Neutrophil (primary cell): Measurements from ENCODE around the gene SMAD3.

ENCODE experiments used
- H3K27ac ChIP-seq: fragments of 200-600 bp; sonication (generic); 2 replicates; pipeline ENCODE4 v1.5.1; 2016; ENCODE audit warnings: mild to moderate bottlenecking, moderate library complexity
- H3K27me3 ChIP-seq: fragments of 200-600 bp; sonication (generic); 2 replicates; pipeline ENCODE4 v1.6.0; 2016; ENCODE audit warnings: mild to moderate bottlenecking
- H3K36me3 ChIP-seq: fragments of 200-600 bp; sonication (generic); 2 replicates; pipeline ENCODE4 v1.5.1; 2017
- H3K4me1 ChIP-seq, 2 experiments: fragments of 200-600 bp in 1 of 2; sonication (generic) in 1 of 2; 1 replicate in 1 of 2; 2 replicates in 1 of 2; pipeline versions ENCODE4 v1.5.1 to v1.6.1; 2013 to 2016; ENCODE audit warnings: low read depth in 1 of 2, low read length in 1 of 2, mild to moderate bottlenecking in 1 of 2, moderate library complexity in 1 of 2; ENCODE audit not compliant: control insufficient read depth in 1 of 2, insufficient read depth in 1 of 2
- H3K4me3 ChIP-seq, 2 experiments: fragments of 200-600 bp in 1 of 2; sonication (generic) in 1 of 2; 1 replicate in 1 of 2; 2 replicates in 1 of 2; pipeline ENCODE4 v1.5.1; 2013 to 2016; ENCODE audit warnings: low read depth in 1 of 2, low read length in 1 of 2, mild to moderate bottlenecking in 1 of 2, moderate library complexity in 1 of 2
- H3K9me3 ChIP-seq: fragments of 200-600 bp; sonication (generic); 2 replicates; pipeline ENCODE4 v1.5.1; 2016
- TF ChIP-seq, protein P1 (sequence below): fragments of 200-600 bp; sonication (generic); IDR thresholded peaks from 2 replicates; pipeline ENCODE4 v1.5.1; 2016; ENCODE audit warnings: antibody characterized with exemption

Gene SMAD3

DNA sequence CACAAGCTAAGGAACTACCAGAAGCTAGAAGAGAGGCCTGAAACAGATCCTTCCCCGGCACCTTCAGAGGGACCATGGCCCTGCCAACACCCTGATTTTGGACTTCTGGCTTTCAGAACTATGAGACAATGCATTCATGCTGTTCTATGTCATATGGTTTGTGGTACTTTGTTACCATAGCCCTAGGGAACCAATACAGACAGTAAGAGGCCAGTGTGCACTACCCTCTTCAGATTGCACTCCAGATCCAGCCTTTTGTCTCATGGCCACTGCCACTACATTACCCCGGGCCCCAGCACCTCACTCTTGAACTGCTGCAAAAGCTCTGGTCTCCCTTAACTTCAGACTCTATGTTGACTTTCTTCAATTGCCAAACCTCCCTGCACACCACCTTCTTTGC, 165.1 kb downstream of the SMAD3 start:
- Histone ChIP-seq H3K27ac (no peak overlapping the region), H3K36me3 (peaks cover 56% of the 10 kb centered on the region), H3K27me3 (no peaks in the 10 kb centered on the region), H3K9me3 (no peaks in the 10 kb centered on the region), H3K4me1 (no peaks in the 10 kb centered on the region), H3K4me3 (no peak overlapping the region)
- TF ChIP-seq, protein P1, sequence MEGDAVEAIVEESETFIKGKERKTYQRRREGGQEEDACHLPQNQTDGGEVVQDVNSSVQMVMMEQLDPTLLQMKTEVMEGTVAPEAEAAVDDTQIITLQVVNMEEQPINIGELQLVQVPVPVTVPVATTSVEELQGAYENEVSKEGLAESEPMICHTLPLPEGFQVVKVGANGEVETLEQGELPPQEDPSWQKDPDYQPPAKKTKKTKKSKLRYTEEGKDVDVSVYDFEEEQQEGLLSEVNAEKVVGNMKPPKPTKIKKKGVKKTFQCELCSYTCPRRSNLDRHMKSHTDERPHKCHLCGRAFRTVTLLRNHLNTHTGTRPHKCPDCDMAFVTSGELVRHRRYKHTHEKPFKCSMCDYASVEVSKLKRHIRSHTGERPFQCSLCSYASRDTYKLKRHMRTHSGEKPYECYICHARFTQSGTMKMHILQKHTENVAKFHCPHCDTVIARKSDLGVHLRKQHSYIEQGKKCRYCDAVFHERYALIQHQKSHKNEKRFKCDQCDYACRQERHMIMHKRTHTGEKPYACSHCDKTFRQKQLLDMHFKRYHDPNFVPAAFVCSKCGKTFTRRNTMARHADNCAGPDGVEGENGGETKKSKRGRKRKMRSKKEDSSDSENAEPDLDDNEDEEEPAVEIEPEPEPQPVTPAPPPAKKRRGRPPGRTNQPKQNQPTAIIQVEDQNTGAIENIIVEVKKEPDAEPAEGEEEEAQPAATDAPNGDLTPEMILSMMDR, result no peak

DNA sequence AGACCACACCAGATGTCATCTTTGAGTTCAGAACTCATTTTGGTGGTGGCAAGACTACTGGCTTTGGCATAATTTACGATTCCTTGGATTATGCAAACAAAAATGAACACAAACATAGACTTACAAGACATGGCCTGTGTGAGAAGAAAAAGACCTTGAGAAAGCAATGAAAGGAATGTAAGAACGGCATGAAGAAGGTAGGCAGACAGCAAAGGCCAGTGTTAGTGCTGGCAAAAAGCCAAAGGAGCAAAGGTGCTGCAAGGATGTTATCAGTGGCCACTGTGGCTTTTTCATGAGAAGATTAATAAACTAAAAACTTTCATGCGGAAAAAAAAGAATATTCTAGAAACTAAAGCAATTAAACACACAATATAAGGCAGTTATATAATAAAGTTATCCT, 167.2 kb downstream of the SMAD3 start:
- H3K36me3 ChIP-seq, result peaks cover 58% of the 10 kb centered on the region

DNA sequence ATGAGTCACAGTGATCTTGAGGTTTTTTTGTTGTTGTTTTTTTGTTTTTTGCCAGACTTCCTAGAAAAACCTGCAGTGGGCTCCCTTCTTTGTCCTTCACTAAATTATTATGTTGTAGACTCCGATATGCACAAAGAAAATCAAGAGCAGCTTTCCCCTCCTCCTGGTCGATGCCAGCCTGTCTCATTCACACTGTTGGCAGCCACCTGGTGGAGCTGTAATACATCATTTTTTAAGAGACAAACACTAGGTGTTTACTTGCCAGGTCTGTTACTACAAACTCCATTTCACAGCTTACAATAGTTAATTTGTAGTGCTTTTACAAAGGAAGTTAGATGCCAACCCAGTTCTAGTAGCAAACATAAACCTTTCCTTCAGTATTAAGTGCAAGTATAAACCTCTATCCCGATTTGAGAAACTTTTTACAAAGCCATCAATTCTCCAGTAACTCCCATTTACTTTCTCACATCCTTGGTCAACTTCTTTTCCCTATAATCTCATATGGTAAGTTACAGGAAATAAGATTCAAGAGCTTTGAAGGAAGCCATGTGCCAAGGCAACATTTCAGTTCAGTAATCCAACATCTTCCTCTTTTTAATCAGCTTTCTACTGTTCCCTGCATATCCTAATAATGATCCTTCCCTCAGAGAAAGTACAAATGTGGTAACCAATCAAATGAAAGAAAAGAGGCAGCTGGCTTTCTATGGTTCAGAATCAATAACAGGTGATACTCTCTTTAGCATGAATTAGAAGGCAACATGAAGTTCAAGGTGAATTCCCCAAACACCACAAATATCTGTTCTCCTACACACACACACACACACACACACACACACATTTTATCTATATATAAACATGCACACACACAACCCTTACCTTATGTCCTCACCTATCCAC, 175.1 kb downstream of the SMAD3 start:
- H3K4me3 ChIP-seq, result no peak overlapping the region
- peaks cover 3% of the 10 kb centered on the region for H3K36me3 ChIP-seq
- peaks cover 12 to 19% of the 10 kb centered on the region in 2 experiments for H3K4me1 ChIP-seq
- TF ChIP-seq, protein P1, result no peak
- H3K27ac ChIP-seq, result no peak overlapping the region
- H3K27me3 ChIP-seq, result no peaks in the 10 kb centered on the region
- no peaks in the 10 kb centered on the region for H3K9me3 ChIP-seq

More for the DNA sequence above, 167.2 kb downstream of the SMAD3 start:
- Histone ChIP-seq H3K9me3 (no peaks in the 10 kb centered on the region), H3K27ac (no peak overlapping the region), H3K4me1 (no peaks in the 10 kb centered on the region), H3K4me3 (no peak overlapping the region), H3K27me3 (no peaks in the 10 kb centered on the region)
- TF ChIP-seq, protein P1, result no peak

DNA sequence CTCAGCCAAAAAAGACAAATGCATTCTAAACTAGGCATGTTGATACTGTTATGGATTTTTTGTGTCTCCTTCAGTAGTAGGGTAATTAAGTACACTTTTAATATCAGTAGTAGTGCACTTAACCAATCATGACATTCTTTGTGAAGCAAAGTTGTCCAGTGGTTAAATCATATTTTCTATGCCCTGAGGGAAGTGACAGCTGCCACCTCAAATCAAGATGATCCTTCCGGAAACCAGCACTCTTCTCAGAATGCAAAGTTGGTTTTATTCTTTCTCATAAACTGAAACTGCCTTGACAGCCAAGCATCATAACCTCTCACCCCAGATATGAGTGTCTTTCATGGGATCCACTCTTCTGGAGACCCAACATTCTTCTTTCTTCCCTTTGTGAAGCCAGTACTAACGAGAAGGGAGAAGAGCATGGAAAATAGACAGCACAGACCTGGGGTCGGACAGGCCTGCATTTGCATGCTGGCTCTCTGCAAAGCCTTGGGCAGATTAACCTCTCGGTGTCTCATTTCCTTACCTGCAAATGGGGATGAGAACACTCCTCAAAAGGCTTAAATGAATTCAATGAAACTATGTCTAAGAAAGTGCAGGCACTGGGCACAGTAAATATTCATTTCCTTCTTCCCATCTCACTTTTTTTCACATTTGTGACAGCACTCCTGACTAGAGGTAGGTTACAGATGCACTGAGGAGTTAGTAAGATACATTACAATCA, 175.9 kb downstream of the SMAD3 start:
- H3K27ac ChIP-seq, result no peak overlapping the region
- H3K9me3 ChIP-seq, result no peaks in the 10 kb centered on the region
- TF ChIP-seq, protein P1, result no peak
- H3K27me3 ChIP-seq, result no peaks in the 10 kb centered on the region
- H3K4me1 ChIP-seq, result peaks cover 12 to 19% of the 10 kb centered on the region in 2 experiments
- no peak overlapping the region for H3K4me3 ChIP-seq
- H3K36me3 ChIP-seq, result peaks cover 5% of the 10 kb centered on the region

DNA sequence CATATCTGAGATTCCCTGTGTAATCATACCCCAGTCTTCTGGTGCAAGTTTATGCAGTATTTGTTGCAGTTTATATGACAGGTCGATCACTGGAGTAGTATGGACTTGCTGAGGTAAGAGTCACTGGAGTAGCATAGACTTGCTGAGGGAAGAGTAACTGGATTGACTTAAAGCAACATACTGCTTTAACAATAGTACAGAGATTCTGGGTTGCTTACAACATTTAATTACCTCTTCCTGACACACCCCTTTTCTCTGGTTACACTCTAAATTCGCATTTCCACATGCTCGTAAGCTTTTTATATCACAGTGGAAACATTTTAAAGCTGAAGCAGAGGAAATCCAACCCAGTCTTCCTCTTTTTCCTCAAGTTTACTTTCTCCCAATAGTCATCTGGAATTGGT, 177.3 kb downstream of the SMAD3 start:
- Histone ChIP-seq H3K36me3 (peaks cover 4% of the 10 kb centered on the region), H3K4me1 (peaks cover 12 to 19% of the 10 kb centered on the region in 2 experiments), H3K27me3 (no peaks in the 10 kb centered on the region), H3K4me3 (no peak overlapping the region), H3K27ac (no peak overlapping the region), H3K9me3 (no peaks in the 10 kb centered on the region)
- TF ChIP-seq, protein P1, result no peak
